Measurements from ENCODE around the gene FMNL2. TPM values are rescaled to one million over a fixed set of nuclear protein-coding genes. Genes with fewer than 3 reads are reported as not detected.

The FMNL2 gene
- total RNA-seq, 1 experiment from 2014 or later: 28.1 TPM

DNA sequence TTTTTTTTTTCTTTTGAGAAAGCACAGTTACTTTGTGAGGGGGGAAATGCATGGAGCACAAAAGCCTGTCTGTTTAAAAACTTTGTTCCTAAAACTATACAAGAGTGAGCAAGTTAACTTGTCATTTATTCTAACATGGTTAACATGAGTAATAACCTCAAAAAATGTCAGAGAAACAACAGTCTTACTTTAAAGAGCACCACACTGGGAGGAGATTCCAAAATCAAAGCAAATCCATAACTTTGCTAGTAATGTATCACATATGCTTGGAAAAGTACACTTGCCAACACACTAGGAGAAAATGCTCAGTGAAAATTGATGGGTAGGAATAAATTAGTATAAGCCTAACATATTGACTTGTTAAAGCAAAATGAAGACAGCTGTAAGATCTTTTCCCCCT, 225.2 kb downstream of the FMNL2 start (continued):
- TF ChIP-seq POLR2AphosphoS5 (IDR thresholded peaks at IDR 0.05; ENCODE audit: low read depth, low read length): no peak
- TF ChIP-seq, protein P1, sequence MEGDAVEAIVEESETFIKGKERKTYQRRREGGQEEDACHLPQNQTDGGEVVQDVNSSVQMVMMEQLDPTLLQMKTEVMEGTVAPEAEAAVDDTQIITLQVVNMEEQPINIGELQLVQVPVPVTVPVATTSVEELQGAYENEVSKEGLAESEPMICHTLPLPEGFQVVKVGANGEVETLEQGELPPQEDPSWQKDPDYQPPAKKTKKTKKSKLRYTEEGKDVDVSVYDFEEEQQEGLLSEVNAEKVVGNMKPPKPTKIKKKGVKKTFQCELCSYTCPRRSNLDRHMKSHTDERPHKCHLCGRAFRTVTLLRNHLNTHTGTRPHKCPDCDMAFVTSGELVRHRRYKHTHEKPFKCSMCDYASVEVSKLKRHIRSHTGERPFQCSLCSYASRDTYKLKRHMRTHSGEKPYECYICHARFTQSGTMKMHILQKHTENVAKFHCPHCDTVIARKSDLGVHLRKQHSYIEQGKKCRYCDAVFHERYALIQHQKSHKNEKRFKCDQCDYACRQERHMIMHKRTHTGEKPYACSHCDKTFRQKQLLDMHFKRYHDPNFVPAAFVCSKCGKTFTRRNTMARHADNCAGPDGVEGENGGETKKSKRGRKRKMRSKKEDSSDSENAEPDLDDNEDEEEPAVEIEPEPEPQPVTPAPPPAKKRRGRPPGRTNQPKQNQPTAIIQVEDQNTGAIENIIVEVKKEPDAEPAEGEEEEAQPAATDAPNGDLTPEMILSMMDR (IDR thresholded peaks at IDR 0.05 in 2 of 3, conservative IDR thresholded peaks at IDR 0.05 in 1 of 3; ENCODE audit: borderline replicate concordance in 1 of 3, insufficient read depth in 1 of 3, low read depth in 2 of 3, low read length in 2 of 3): no peak
- TF ChIP-seq POLR2A (IDR thresholded peaks at IDR 0.05; ENCODE audit: borderline replicate concordance, extremely low read depth, insufficient read depth, insufficient read length): no peak
- TF ChIP-seq SIN3A (IDR thresholded peaks at IDR 0.05; ENCODE audit: low read depth): no peak
- no peak for TF ChIP-seq ZFX (IDR thresholded peaks at IDR 0.05)
- no peak for TF ChIP-seq EGR1 (IDR thresholded peaks at IDR 0.05; ENCODE audit: low read depth)
- TF ChIP-seq CEBPB (IDR thresholded peaks at IDR 0.05; ENCODE audit: low read depth): no peak
- no peak for TF ChIP-seq YY1 (IDR thresholded peaks at IDR 0.05; ENCODE audit: extremely low read depth, insufficient replicate concordance, low read depth, low read length)
- TF ChIP-seq TCF7L2 (IDR thresholded peaks at IDR 0.05; ENCODE audit: borderline replicate concordance, extremely low read depth, insufficient read depth, insufficient read length): no peak

DNA sequence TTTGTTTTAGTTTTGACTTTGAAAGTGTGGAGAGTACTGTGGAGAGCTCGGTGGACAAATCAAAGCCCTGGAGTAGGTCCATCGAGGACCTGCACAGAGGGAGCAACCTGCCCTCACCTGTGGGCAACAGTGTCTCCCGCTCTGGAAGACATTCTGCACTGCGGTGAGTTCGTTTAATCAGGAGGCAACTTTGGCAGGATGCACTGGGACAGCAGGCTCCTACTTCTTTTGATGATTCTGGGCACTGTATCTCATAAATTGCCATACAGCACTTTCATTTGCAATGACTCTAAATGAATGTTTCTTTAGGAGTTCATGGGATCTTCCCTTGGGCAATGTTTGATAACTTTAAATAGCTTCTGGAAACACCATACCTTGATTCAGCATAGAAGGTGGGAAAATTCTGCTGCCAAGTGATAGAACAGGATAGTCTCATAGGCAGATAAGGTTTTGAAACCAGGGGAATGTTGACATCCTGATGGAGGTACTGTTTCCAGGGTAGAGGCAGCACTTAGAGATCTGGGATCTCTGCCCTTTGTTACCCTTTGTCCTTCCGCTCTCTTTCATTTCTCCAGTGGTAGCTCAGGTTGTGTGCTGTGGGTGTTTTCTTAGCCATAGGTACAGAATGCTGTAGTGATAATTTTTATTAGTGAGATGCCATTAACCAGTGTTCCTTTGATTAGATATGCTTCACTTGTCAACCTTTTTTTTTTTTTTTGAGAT, 226.1 kb downstream of the FMNL2 start:
- Histone ChIP-seq H3K4me3 (replicated peaks in 1 of 2; ENCODE audit: low read depth in 1 of 2, low read length in 2 of 2) (no peak overlapping the region), H3K79me2 (ENCODE audit: insufficient read depth, low read length) (no peaks in the 10 kb centered on the region), H3K36me3 (ENCODE audit: control insufficient read depth in 1 of 2, insufficient read depth in 2 of 2, low read length in 2 of 2) (no peaks in the 10 kb centered on the region), H3K4me2 (ENCODE audit: low read length) (no peak overlapping the region), H3K27me3 (ENCODE audit: insufficient read depth, low read length) (no peaks in the 10 kb centered on the region), H3K9ac (ENCODE audit: low read length) (no peak overlapping the region), H3K27ac (ENCODE audit: low read depth, low read length) (no peak overlapping the region), H4K20me1 (ENCODE audit: insufficient read depth) (no peaks in the 10 kb centered on the region), H3K4me1 (ENCODE audit: control insufficient read depth in 1 of 2, insufficient read depth in 2 of 2, low read length in 2 of 2) (no peaks in the 10 kb centered on the region), H2AFZ (ENCODE audit: low read depth, low read length, poor library complexity, severe bottlenecking) (no peak overlapping the region), H3K9me2 (ENCODE audit: insufficient read depth) (no peaks in the 10 kb centered on the region), H3K9me3 (ENCODE audit: control insufficient read depth in 1 of 2, insufficient read depth in 1 of 2, low read depth in 1 of 2, low read length in 2 of 2) (no peaks in the 10 kb centered on the region)
- ChIA-PET CTCF (no interaction called here), RAD21 (ENCODE audit: low non-redundant PET in 1 of 2, low total read pairs in 2 of 2, uncharacterized antibody in 2 of 2, unreplicated experiment in 2 of 2) (no interaction called here), POLR2A (no interaction called here)
- ATAC-seq: no peak
- DNase-seq (ENCODE audit: low read depth, low spot score): no peak
- intact Hi-C loops (cut with micrococcal nuclease): no loop called here
- BruUV-seq (replicated peaks): no TSS peak
- TF ChIP-seq FOSL1 (IDR thresholded peaks at IDR 0.05; ENCODE audit: low read depth) (no peak), ZFX (IDR thresholded peaks at IDR 0.05) (no peak), RAD21 (IDR thresholded peaks at IDR 0.05; ENCODE audit: low read depth) (no peak), TCF7L2 (IDR thresholded peaks at IDR 0.05; ENCODE audit: borderline replicate concordance, extremely low read depth, insufficient read depth, insufficient read length) (no peak), SRF (IDR thresholded peaks at IDR 0.05; ENCODE audit: low read depth) (no peak), POLR2AphosphoS5 (IDR thresholded peaks at IDR 0.05; ENCODE audit: low read depth, low read length) (no peak), EZH2phosphoT487 (IDR thresholded peaks at IDR 0.05; ENCODE audit: borderline replicate concordance) (no peak), SIN3A (IDR thresholded peaks at IDR 0.05; ENCODE audit: low read depth) (no peak), ZNF274 (IDR thresholded peaks at IDR 0.05; ENCODE audit: low read depth, low read length) (no peak), CEBPB (IDR thresholded peaks at IDR 0.05; ENCODE audit: low read depth) (no peak), JUND (IDR thresholded peaks at IDR 0.05) (no peak)
- TF ChIP-seq, protein P2, sequence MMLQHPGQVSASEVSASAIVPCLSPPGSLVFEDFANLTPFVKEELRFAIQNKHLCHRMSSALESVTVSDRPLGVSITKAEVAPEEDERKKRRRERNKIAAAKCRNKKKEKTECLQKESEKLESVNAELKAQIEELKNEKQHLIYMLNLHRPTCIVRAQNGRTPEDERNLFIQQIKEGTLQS (IDR thresholded peaks at IDR 0.05): no peak
- TF ChIP-seq, protein P3, sequence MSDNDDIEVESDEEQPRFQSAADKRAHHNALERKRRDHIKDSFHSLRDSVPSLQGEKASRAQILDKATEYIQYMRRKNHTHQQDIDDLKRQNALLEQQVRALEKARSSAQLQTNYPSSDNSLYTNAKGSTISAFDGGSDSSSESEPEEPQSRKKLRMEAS (IDR thresholded peaks at IDR 0.05): no peak
- TF ChIP-seq, protein P4, sequence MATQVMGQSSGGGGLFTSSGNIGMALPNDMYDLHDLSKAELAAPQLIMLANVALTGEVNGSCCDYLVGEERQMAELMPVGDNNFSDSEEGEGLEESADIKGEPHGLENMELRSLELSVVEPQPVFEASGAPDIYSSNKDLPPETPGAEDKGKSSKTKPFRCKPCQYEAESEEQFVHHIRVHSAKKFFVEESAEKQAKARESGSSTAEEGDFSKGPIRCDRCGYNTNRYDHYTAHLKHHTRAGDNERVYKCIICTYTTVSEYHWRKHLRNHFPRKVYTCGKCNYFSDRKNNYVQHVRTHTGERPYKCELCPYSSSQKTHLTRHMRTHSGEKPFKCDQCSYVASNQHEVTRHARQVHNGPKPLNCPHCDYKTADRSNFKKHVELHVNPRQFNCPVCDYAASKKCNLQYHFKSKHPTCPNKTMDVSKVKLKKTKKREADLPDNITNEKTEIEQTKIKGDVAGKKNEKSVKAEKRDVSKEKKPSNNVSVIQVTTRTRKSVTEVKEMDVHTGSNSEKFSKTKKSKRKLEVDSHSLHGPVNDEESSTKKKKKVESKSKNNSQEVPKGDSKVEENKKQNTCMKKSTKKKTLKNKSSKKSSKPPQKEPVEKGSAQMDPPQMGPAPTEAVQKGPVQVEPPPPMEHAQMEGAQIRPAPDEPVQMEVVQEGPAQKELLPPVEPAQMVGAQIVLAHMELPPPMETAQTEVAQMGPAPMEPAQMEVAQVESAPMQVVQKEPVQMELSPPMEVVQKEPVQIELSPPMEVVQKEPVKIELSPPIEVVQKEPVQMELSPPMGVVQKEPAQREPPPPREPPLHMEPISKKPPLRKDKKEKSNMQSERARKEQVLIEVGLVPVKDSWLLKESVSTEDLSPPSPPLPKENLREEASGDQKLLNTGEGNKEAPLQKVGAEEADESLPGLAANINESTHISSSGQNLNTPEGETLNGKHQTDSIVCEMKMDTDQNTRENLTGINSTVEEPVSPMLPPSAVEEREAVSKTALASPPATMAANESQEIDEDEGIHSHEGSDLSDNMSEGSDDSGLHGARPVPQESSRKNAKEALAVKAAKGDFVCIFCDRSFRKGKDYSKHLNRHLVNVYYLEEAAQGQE (IDR thresholded peaks at IDR 0.05; ENCODE audit: low read depth): no peak

All from HCT116 (cell line).